Measurements from ENCODE around the gene LRRC8B. TPM values are rescaled to one million over a fixed set of nuclear protein-coding genes. Genes with fewer than 3 reads are reported as not detected.

Gene LRRC8B
- total and polyA plus RNA-seq, 2 donors (not counting 1 experiment from before 2014, with no cell fraction given), result 0.83 to 2.8 TPM

- DNase-seq (ENCODE audit: low read depth in 2 of 2), result no peak
- Histone ChIP-seq H3K36me3 (ENCODE audit: control insufficient read depth, insufficient read depth, low read length) (no peaks in the 10 kb centered on the region), H3K4me2 (ENCODE audit: extremely low read depth, insufficient read depth, low read length) (no peak overlapping the region), H3K27me3 (ENCODE audit: control insufficient read depth, insufficient read depth, low read length) (no peaks in the 10 kb centered on the region), H3K4me3 (replicated peaks in 1 of 4; ENCODE audit: control extremely low read depth in 1 of 4, insufficient read depth in 1 of 4, low read depth in 3 of 4, low read length in 4 of 4) (no peak overlapping the region), H3K79me2 (ENCODE audit: control insufficient read depth, insufficient read depth, low read length) (no peaks in the 10 kb centered on the region), H3K9ac (ENCODE audit: insufficient read depth, low read length) (no peak overlapping the region), H3K9me3 (ENCODE audit: control insufficient read depth, insufficient read depth, low read depth, low read length) (no peaks in the 10 kb centered on the region), H4K20me1 (ENCODE audit: control insufficient read depth, extremely low read depth, insufficient read depth, low read length) (no peaks in the 10 kb centered on the region), H2AFZ (ENCODE audit: low read length) (no peak overlapping the region), H3K27ac (ENCODE audit: insufficient read depth, low read length) (no peak overlapping the region), H3K4me1 (ENCODE audit: control insufficient read depth, extremely low read depth, insufficient read depth, low read length) (no peaks in the 10 kb centered on the region)
- TF ChIP-seq EZH2 (IDR thresholded peaks at IDR 0.05; ENCODE audit: low read length, missing control alignments) (no peak), CTCF (conservative IDR thresholded peaks at IDR 0.05 in 1 of 2, IDR thresholded peaks at IDR 0.05 in 1 of 2; ENCODE audit: low read depth in 1 of 2, low read length in 2 of 2) (no peak)
Measured at GRCh38 chr1:89532866-89533265, 8.2 kb downstream of the LRRC8B start.

- H3K79me2 ChIP-seq (ENCODE audit: control insufficient read depth, insufficient read depth, low read length), result no peaks in the 10 kb centered on the region
- H3K4me2 ChIP-seq (ENCODE audit: extremely low read depth, insufficient read depth, low read length), result no peak overlapping the region
- H3K9ac ChIP-seq (ENCODE audit: insufficient read depth, low read length), result no peak overlapping the region
- H2AFZ ChIP-seq (ENCODE audit: low read length), result no peak overlapping the region
- H3K4me1 ChIP-seq (ENCODE audit: control insufficient read depth, extremely low read depth, insufficient read depth, low read length), result no peaks in the 10 kb centered on the region
- no peak overlapping the region for H3K27ac ChIP-seq (ENCODE audit: insufficient read depth, low read length)
- no peak for DNase-seq (ENCODE audit: low read depth in 2 of 2)
- no peak overlapping the region for H3K4me3 ChIP-seq (replicated peaks in 1 of 4; ENCODE audit: control extremely low read depth in 1 of 4, insufficient read depth in 1 of 4, low read depth in 3 of 4, low read length in 4 of 4)
- H3K27me3 ChIP-seq (ENCODE audit: control insufficient read depth, insufficient read depth, low read length), result no peaks in the 10 kb centered on the region
- H4K20me1 ChIP-seq (ENCODE audit: control insufficient read depth, extremely low read depth, insufficient read depth, low read length), result no peaks in the 10 kb centered on the region
- no peaks in the 10 kb centered on the region for H3K36me3 ChIP-seq (ENCODE audit: control insufficient read depth, insufficient read depth, low read length)
- TF ChIP-seq EZH2 (IDR thresholded peaks at IDR 0.05; ENCODE audit: low read length, missing control alignments) (no peak), CTCF (conservative IDR thresholded peaks at IDR 0.05 in 1 of 2, IDR thresholded peaks at IDR 0.05 in 1 of 2; ENCODE audit: low read depth in 1 of 2, low read length in 2 of 2) (no peak)
- no peaks in the 10 kb centered on the region for H3K9me3 ChIP-seq (ENCODE audit: control insufficient read depth, insufficient read depth, low read depth, low read length)
Measured at GRCh38 chr1:89535537-89535936, 10.9 kb downstream of the LRRC8B start.

GRCh38 chr1:89536555-89537341 lies 12.1 kb downstream of the LRRC8B start:
- Histone ChIP-seq H3K79me2 (ENCODE audit: control insufficient read depth, insufficient read depth, low read length) (no peaks in the 10 kb centered on the region), H4K20me1 (ENCODE audit: control insufficient read depth, extremely low read depth, insufficient read depth, low read length) (no peaks in the 10 kb centered on the region), H3K4me2 (ENCODE audit: extremely low read depth, insufficient read depth, low read length) (no peak overlapping the region), H3K4me3 (replicated peaks in 1 of 4; ENCODE audit: control extremely low read depth in 1 of 4, insufficient read depth in 1 of 4, low read depth in 3 of 4, low read length in 4 of 4) (no peak overlapping the region), H3K9ac (ENCODE audit: insufficient read depth, low read length) (no peak overlapping the region), H3K9me3 (ENCODE audit: control insufficient read depth, insufficient read depth, low read depth, low read length) (no peaks in the 10 kb centered on the region), H3K36me3 (ENCODE audit: control insufficient read depth, insufficient read depth, low read length) (no peaks in the 10 kb centered on the region), H3K4me1 (ENCODE audit: control insufficient read depth, extremely low read depth, insufficient read depth, low read length) (no peaks in the 10 kb centered on the region), H3K27me3 (ENCODE audit: control insufficient read depth, insufficient read depth, low read length) (no peaks in the 10 kb centered on the region), H2AFZ (ENCODE audit: low read length) (no peak overlapping the region), H3K27ac (ENCODE audit: insufficient read depth, low read length) (no peak overlapping the region)
- TF ChIP-seq EZH2 (IDR thresholded peaks at IDR 0.05; ENCODE audit: low read length, missing control alignments) (no peak), CTCF (conservative IDR thresholded peaks at IDR 0.05 in 1 of 2, IDR thresholded peaks at IDR 0.05 in 1 of 2; ENCODE audit: low read depth in 1 of 2, low read length in 2 of 2) (no peak)
- no peak for DNase-seq (ENCODE audit: low read depth in 2 of 2)

Data from fibroblast of lung (primary cell).